Measurements from ENCODE around the gene HILPDA.
"Not testable (repeated sequence)": the region's sequence is repeated elsewhere in the genome, so short reads cannot be mapped to it uniquely, and the experiment has no call there.

HILPDA gene

GRCh38 chr7:128450913-128451312, 4.8 kb upstream of the HILPDA start:
- TF ChIP-seq CTCF (IDR thresholded peaks at IDR 0.05; ENCODE audit: control extremely low read depth, extremely low read depth, low read depth, missing control alignments), result no peak
- DNase-seq (ENCODE audit: extremely low spot score), result no peak
- CTCF ChIA-PET, result interaction anchor here (1.3 to 7.9 kb wide), 2 partner anchors 9 to 24 kb away, joined by 5 to 143 read pairs; no protein-coding TSS in a partner anchor
- POLR2A ChIA-PET, result no interaction called here

GRCh38 chr7:128452552-128452951, 3.1 kb upstream of the HILPDA start:
- no peak for DNase-seq (ENCODE audit: extremely low spot score)
- TF ChIP-seq CTCF (IDR thresholded peaks at IDR 0.05; ENCODE audit: control extremely low read depth, extremely low read depth, low read depth, missing control alignments), result no peak
- POLR2A ChIA-PET, result no interaction called here
- CTCF ChIA-PET, result interaction anchor here (1.2 to 7.9 kb wide), 7 partner anchors 9 to 34 kb away, joined by 3 to 143 read pairs (median 5); no protein-coding TSS in a partner anchor

- CTCF ChIA-PET, result interaction anchor here (0.8 to 7.9 kb wide), 10 partner anchors 10 to 56 kb away, joined by 3 to 143 read pairs (median 4); no protein-coding TSS in a partner anchor
- POLR2A ChIA-PET, result interaction anchor here (0.9 kb wide), 1 partner anchor 22 kb away, joined by 3 read pairs; no protein-coding TSS in a partner anchor
- no peak for TF ChIP-seq CTCF (IDR thresholded peaks at IDR 0.05; ENCODE audit: control extremely low read depth, extremely low read depth, low read depth, missing control alignments)
- DNase-seq (ENCODE audit: extremely low spot score), result no peak
These were observed 1.6 kb upstream of the HILPDA start for GRCh38 chr7:128453836-128454804.

- POLR2A ChIA-PET, result no interaction called here
- DNase-seq (ENCODE audit: extremely low spot score), result no peak
- CTCF ChIA-PET, result interaction anchor here (0.9 to 7.9 kb wide), 11 partner anchors 11 to 57 kb away, joined by 3 to 143 read pairs (median 5); no protein-coding TSS in a partner anchor
- TF ChIP-seq CTCF (IDR thresholded peaks at IDR 0.05; ENCODE audit: control extremely low read depth, extremely low read depth, low read depth, missing control alignments), result no peak
These were observed 703 bp upstream of the HILPDA start for GRCh38 chr7:128454808-128455542.

GRCh38 chr7:128456255-128456725, 612 bp downstream of the HILPDA start:
- DNase-seq (ENCODE audit: extremely low spot score), result no peak
- POLR2A ChIA-PET, result no interaction called here
- no peak for TF ChIP-seq CTCF (IDR thresholded peaks at IDR 0.05; ENCODE audit: control extremely low read depth, extremely low read depth, low read depth, missing control alignments)
- CTCF ChIA-PET, result interaction anchor here (1.2 to 7.9 kb wide), 5 partner anchors 18 to 29 kb away, joined by 3 to 143 read pairs (median 6); no protein-coding TSS in a partner anchor

- POLR2A ChIA-PET; DNase-seq (ENCODE audit: extremely low spot score): not testable (repeated sequence)
- CTCF ChIA-PET, result interaction anchor here (0.8 to 7.9 kb wide), 5 partner anchors 11 to 30 kb away, joined by 3 to 143 read pairs (median 5); no protein-coding TSS in a partner anchor
These were observed 1.7 kb downstream of the HILPDA start for GRCh38 chr7:128457385-128457784.
